HG02763 (cell line): ENCODE results near the gene CDPF1.

ENCODE experiments used
- ATAC-seq: cut with Tn5 transposase; IDR thresholded peaks from one replicate; pipeline ENCODE4 v1.9.1; 2021; ENCODE audit warnings: mild to moderate bottlenecking, moderate library complexity; ENCODE audit not compliant: unreplicated experiment

Gene CDPF1

DNA sequence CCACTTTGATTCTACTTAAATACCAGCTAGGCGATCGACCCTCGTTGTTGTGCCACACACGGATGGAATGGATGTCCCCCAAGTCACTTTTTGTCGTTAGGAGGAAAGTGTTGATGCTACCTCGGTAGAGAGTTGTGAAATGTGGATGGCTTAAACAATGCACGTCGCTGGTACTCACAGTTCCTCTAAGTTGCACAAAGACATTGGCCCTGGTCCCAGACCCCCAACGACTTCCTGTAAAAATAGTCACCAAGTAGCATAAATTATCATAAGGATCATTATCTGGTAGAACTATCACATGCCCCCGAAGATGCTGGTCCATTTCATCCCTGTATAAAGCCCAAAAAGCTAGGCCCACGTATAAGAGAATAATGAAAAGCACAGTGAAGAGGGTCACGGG lies 9.3 kb upstream of the CDPF1 start:
- ATAC-seq, result no peak

DNA sequence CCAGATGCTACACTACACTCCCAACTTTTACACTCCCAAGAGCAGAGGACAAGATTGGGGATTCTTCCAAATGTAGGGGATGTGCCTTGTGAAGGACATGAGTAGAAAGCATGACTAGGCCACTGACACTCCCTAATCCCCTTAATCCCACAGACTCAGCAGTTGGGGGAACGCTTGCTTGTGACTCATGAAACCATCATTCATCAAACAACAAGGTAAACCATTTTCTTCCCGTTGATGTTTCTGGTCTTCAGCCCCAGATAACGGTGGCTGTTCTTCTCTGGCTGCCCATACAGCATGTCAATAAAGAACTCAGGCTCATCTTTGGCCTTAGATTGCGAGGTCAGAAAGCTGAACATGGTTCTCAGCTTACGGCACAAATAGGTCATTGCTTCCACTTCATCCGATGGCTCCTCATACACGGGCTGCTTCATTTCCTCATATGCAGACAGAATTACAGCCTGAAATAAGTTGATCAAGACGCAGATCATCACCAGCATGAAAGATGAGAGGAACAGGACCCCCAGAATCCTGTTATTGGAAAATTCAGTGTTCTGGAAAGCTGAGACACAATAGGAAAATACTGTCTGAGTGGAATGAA lies 6.4 kb upstream of the CDPF1 start:
- ATAC-seq, result no peak

DNA sequence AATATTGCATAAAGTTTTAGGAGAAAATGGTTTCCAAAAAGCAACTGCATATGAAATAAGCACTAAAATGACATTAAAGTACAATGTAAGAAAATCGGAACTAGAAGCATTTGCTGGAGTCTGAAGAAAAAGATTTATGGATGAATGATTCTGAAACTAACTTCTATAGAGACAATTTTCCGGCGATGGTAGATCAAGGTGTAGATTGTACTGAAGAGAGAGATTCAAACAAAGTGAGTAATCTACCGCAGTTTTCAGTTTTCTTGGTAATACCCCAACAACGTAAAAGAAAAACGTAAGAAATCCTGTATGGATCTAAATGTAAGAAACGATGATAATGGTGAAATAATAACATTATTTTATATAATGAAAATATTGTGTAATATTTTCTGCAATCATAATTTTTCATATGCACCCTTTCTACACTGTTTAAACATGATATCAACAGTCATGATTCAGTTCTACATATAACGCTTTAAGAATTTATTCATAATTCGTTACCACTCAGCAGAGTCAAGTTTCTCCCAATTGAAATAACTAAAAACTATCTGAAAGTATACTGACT lies 1.8 kb upstream of the CDPF1 start:
- ATAC-seq, result no peak

DNA sequence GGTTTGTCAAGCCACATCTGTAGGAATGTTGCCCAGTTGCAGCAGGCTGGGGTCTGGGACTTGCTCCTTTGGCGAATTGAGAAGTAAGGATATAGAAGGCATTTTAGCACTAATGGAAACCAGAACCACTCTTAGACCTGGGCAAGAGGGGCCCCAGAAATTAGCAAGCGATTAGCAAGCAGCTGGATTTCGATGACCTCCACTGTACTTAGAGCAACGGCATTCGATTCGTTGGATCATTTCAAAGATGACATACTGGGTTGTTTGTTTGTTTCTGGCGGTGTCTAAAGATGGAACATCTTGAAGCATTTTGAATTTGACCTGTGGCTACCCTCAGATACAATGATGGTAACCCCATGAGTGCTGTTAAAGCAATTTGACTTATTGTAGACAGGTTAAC lies 1.2 kb upstream of the CDPF1 start:
- ATAC-seq, result no peak

DNA sequence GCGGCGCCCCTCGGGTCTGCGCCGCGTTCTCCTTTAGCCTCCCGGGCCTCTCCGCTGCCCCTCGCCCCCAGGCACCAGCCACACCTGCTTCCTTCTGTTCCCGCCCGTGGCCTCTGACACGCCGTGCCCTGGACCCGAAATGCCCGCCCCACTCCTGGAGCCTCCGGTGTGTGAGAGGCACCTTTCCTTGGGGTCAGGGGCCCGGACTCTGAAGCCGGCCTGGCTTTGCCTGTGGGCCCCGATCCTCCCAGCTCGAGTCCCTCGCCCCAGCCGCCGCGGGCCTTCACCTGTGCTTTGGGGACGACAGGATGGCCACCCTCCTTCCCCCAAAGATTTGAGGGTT lies 661 bp upstream of the CDPF1 start:
- no peak for ATAC-seq

DNA sequence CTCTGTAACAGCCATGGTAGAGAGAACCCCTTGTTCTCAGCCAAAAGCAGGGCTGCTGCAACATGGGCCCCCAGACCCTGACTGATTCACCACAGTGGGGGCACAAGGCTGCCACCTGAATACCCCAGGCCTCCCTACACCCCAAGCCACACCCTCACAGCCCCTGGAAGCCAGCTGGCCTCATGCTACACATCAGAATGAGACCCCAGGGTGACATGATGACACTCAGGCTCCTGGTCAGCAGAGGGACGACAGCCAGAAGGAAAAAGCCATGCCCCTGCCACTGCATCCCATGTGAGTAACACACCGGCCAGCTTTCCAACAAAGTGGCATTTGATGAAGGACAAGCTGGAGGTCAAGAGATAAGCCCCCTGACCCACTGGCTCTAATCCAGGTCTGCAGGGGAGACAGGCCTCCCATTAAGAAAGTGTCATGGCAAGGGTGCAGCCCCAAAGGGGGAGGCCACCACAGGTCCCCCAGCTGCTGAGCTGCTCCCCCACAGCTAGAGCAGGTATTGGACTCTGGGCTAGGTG lies 2.6 kb downstream of the CDPF1 start:
- no peak for ATAC-seq

DNA sequence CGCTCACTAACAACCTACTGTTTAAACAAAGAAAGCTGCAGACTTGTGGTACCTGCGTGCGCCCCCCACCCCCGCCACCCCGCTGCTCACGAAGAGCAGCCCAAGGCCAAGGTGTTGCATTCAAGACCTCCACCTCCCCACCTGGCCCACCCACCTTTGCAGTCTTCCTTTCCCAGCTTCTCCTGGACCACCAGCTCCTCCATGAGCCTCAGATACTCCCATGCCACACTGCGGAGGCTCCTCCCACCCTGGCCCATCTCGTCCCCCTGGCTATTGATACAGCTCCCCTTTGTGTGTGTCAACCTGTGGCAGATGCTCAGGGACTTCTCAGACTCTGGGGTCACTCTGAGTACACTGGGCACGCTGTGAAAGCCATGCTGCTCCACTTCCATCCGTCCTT lies 3.9 kb downstream of the CDPF1 start:
- ATAC-seq, result no peak

DNA sequence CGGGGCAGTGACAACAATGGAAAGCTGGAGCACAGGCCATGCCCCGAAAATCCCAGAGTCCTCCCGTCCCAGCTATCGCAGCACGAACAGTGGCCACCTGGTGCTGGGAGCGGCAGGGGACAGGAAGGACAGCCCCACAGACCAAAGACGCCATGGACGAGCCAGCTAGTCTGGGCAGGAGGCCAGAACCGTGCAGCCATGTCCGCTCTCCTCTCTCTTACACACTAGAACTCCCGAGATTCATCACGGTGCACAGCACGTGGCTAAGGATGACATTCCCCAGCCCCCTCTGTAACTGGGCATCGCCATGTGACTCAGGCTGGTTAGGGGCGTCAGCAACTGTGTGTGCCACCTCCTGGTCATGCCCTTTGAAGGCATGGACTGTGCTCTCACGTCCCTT lies 4.6 kb downstream of the CDPF1 start:
- no peak for ATAC-seq

DNA sequence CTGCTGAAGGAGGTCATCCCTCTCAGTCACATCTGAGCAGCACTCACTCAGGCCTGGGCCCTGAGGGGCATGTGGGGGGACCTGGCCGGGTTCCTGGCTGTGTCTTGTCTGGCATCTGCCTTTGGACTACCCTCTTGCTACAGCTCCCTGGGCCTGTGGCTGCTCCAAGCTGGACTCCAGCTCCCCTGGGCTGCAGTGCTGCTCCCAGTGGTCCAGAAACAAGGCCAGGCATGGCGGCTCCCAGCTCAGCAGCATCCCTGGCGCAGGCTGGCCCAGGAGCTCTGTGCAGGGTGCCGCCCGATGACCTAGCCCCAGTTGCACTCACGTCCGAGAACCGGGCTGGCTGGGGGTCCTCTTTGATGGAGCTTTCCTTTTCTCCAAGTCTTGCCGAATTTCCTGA lies 5.3 kb downstream of the CDPF1 start:
- no peak for ATAC-seq

DNA sequence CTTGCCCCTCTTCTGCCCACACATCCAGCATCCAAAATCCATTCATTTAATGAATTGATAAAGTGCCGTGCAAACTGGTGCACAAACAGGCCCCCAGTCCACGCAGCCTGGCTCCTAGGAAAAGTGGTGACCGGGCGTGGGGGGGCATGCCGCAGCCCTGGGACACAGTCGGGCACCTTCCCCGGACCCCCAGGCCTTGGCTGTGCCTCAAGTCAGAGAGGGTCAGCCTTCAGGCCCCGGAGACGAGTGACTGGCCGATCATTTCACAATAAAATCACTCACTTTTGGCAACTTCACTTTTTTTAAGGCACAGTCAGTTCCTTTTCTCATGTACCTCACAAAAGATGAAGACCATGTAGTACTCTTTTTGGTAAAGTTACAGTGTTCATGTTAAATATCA lies 8.0 kb downstream of the CDPF1 start:
- ATAC-seq, result no peak

DNA sequence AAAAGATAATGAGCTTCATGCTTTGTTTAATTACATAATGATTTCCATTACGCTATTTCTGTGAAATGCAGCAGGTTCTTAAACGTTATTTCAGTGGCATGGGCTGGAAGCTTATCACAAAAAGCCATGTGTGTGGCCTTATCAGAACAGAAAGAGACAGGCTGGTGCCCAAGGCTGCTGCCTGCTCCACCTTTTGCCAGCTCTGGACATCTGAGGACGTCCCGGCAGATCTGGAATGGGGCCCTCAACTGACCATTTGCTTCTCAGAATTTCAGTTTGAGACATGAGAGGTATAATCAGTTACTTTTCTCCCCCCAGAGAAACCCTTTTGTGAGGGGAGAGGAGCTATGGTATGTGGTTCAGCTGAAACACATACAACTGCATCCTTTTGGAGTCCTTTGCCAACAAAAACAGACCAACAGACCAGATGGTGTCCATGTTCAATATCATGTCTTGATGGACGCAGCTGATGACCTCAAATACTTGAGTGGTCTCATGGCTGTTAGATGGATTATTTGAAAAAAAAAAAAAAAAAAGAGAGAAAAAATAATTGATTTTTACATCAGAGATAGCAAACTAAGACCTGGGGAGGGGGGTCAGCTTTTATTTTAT lies 8.6 kb downstream of the CDPF1 start:
- no peak for ATAC-seq

DNA sequence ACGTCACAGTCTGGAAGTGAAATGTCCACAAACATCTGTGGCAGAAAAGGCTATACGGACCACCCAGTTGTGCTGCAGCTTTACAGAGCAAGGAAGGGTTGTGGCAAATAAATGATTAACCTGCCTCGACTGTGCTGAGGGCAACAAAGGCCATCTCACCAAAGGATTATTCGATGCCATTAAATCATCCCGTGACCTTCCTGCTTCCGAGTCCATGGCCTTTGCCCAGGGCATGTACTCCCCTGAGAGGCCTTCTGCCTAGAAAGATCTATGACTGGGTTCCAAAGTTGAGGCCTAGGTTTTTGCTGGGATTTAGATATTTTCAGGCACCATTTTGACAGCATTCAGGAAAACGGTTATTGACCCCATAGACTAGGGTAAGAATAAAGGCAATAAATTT lies 9.2 kb downstream of the CDPF1 start:
- no peak for ATAC-seq

DNA sequence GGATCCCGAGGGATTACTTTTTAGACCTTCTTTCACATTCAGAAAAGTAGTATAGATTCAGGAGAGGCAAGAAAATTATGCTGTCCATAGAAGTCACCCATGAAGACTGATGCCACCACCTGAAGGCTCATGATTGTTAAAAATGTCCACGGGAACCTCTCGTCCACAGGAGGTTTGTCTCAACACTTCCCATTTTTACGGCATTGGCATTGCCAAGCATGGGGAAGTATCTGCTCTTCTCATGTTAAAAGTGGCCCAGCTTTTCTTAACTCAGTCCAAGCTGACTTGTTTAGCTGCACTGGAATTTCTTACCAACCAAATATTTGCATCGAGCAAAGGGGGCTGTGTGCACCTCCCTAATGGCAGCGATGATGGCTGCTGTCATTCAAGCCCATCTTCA lies 9.6 kb downstream of the CDPF1 start:
- no peak for ATAC-seq

DNA sequence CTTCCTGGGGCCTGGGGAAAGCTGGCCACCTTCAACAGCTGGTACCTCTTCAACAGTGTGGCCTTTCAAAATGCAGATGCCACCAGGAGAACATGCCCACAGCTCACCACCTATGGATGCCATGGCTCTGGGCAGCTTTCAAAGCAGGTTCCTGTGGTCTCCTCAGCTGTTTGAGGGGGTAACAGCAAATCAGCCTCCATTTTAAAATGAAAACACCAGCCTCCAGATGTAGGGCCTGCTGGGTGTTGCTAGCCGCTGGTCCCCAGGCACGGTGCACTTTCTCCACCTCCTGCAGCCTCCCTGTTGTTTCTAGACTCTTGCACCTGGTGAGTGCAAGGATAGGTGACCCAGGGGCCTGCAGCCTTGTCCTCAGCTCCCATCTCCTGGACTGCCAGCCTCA lies 10.0 kb downstream of the CDPF1 start:
- no peak for ATAC-seq

DNA sequence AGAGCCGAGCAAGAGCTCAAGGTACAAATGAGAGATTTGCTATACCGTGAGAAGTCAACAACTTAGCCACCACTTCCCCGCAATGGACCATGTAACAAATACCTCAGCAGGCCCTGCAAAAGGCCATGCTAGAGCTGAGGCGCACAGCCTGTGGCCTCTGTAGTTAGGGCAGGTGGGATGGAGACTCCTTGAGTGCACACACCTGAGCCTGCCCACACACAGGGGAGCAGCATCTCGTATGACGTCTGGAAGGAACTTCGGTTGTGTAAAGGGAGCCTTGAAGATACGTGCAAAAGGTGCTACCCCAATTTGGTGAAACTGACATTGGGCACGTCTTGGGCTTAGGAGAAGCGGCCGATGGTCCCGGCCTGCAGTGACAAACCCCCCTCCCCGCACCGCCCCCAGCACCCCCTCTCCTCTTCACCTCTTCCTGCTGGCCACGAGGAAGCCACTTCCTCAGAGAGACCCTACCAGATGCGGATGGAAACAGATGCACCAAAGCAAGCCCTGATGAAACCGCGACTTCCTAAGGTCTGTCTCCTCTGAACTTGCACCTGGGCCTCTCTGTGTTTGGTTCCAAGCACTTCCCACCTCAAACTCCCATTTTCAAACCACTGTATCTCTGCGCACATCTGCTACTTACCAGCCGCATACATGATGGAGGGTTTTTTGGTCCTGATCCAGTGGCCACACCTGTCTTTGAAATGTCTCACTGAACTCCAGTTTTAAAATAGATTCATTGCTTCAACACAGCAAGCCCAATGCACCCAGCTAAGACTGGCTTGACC lies 10.6 kb downstream of the CDPF1 start:
- no peak for ATAC-seq

DNA sequence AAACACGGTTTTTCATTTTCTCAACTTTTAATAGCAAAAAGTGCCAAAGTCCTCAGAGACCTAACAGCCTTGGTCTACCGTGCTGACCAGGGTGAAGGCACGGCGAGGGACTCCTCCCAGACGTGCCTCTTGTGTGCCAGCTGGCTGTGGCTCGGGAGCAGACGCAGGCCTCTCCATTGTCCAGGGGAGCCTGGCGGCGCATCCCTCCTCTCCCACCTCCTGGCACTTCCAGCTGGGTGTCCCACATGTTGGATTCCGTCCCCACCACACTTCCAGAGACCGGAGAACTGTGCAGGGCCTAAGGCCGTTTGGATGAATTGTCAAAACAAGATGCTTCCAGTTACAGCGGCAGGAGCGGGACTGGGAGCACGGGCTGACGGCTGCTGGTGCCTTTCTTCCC lies 11.6 kb downstream of the CDPF1 start:
- no peak for ATAC-seq

DNA sequence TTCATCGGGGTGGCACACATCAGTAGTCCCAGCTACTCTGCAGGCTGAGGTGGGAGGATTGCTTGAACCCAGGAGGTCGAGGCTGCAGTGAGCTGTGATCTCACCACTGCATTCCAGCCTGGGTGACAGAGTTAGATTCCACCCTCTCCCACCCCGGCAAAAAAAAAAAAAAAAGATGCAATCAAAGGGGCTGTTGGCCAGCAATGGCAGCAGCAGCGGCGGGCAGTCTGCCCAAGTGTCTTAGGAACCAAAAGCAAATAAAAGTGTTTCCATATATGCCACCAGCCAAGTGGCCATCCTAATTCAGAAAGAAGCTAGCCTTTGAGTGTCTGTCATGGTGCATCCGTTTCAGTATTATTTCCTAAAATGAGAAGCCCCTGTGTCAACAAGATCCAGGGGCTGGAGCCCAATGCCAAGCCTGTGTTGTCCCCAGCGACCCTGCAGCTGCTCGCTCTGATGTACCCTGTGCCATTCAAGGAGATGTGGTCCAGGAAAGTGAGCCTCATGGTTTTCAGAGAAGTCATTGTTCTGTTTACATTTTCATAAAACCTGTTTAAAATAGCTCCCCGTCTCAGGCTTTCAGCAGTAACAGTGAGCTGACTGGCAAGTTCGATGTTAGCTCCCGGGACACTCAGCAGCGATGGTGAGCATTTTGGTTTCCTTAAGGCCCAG lies 12.5 kb downstream of the CDPF1 start:
- no peak for ATAC-seq

DNA sequence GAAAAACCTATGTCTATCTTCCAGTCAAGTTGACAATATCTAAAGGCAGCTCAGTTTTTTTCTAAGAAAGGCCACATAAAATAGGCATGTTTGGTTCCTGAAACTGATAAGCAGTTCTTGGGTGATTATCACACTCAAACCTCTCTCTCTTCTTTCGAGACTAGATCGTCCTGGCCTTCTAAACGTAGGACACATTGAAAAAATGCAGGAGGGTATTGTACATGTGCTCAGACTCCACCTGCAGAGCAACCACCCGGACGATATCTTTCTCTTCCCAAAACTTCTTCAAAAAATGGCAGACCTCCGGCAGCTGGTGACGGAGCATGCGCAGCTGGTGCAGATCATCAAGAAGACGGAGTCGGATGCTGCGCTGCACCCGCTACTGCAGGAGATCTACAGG lies 15.1 kb downstream of the CDPF1 start:
- ATAC-seq, result no peak

DNA sequence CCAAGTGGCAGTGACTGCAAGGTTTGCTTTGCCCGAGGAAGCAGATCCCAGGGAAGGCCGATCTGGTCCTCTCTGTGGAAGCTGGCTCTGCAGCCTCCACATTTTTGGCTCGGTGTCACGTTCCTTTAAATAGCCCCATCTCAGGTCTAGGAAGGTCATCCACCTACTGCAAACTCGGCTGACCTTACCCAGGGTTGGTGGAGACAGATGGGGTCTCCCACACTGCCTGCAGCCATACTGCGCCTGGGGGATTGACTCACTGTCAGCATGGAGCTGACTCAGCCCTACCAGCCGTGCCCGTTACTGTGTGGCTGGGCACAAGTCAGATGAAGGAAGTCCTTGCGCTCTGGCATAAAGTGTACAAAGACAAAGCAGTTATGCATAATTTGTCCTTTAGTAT lies 16.9 kb downstream of the CDPF1 start:
- ATAC-seq, result no peak

DNA sequence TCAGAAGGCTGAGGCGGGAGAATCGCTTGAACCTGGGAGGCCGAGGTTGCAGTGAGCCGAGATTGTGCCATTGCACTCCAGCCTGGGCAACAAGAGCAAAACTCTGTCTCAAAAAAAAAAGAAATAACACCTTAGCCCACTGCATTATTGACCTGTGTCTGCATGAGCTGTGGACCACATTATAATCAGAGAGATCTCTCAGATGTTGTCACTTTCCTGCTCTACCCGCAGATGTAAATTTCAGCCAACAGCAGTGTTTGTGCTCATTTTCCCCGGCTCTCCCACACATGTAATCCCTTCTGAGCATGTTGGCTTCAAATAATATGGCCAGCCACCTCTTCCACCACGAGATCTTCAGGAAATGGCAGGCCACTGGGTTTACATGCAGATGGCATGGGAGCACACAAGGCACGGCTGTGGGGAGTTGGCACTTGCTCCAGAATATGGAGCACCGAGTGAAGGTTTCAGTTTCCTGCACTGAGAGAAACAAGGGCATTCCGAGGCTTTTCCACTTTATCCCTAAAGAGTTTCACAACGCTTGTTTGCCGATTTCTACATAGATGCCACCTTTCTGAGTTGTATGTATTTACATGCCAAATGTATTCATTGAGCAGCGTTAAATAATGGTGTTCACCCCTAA lies 19.7 kb downstream of the CDPF1 start:
- no peak for ATAC-seq

DNA sequence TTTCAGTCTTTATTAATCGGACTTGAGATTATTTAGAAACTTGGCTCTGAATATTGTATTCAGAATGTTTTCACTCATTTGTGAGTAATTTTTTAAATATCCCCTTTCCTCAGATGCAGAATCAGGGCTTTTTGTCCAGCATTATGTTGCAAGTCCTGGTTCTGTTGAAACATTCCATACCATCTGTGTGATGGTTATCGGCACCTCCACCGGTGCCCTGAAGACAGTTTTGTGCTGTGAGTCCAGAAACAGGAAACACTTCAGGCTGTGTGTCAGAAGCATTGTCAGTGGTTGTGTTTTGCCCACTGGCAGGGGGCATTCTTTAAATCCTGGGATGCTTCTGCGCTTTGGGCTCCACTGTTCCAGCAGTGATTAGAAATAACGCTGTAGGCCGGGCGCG lies 20.4 kb downstream of the CDPF1 start:
- no peak for ATAC-seq
